Endothelial cell of umbilical vein (primary cell): ENCODE results near the gene ASTN1. TPM values are rescaled to one million over a fixed set of nuclear protein-coding genes. Genes with fewer than 3 reads are reported as not detected.

Experiments used
- BruUV-seq: library from RNA; stranded (reverse); fragments of 400-500 nt; replicated peaks from 2 replicates; lab custom pipeline; 2021; lab: Mats Ljungman, UMichigan
- CTCF ChIA-PET: fragments of 300-600, 350-600 bp; sonication (Branson Sonifier 250); formaldehyde crosslinking; loops from one replicate; lab custom pipeline; 2021; ENCODE audit warnings: antibody characterized with exemption, inconsistent platforms; lab: Charles Lee
- POLR2A ChIA-PET: fragments of 300-600, 350-600 bp; sonication (Branson Sonifier 250); formaldehyde crosslinking; loops from one replicate; lab custom pipeline; 2021; ENCODE audit warnings: antibody characterized with exemption, inconsistent platforms; lab: Charles Lee
- DNase-seq: peaks from one replicate; pipeline ENCODE4 v3.0.0-alpha.2; 2011; ENCODE audit warnings: low read depth, low spot score
- FAIRE-seq: peaks from 2 replicates; lab custom pipeline; 2011; peaks lifted over from hg19 to GRCh38; lab: Jason Lieb, UNC
- H2AFZ ChIP-seq: 2 replicates; pipeline ENCODE4 v1.6.0; 2012; ENCODE audit warnings: low read depth, low read length, control low read depth, inconsistent platforms
- H3K27ac ChIP-seq: 2 replicates; pipeline ENCODE4 v1.5.1; 2011; ENCODE audit warnings: low read depth, mild to moderate bottlenecking, control low read depth, low read length, moderate library complexity; ENCODE audit not compliant: insufficient read depth
- H3K27me3 ChIP-seq, 2 experiments: 2 replicates each; pipeline versions ENCODE4 v1.6.0 to v1.6.1; 2011; ENCODE audit warnings: low read length in 2 of 2, mixed read lengths in 1 of 2; ENCODE audit not compliant: control insufficient read depth in 2 of 2, insufficient read depth in 2 of 2
- H3K36me3 ChIP-seq, 2 experiments: 2 replicates in 1 of 2; 3 replicates in 1 of 2; pipeline ENCODE4 v1.5.1; 2011; ENCODE audit warnings: low read length in 2 of 2, mild to moderate bottlenecking in 1 of 2, moderate library complexity in 1 of 2; ENCODE audit not compliant: control insufficient read depth in 2 of 2, insufficient read depth in 2 of 2; ENCODE audit errors: extremely low read depth in 1 of 2
- H3K4me1 ChIP-seq: 3 replicates; pipeline ENCODE4 v1.5.1; 2011; ENCODE audit warnings: mild to moderate bottlenecking, low read length; ENCODE audit not compliant: control insufficient read depth, insufficient read depth; ENCODE audit errors: extremely low read depth
- H3K4me2 ChIP-seq: 2 replicates; pipeline ENCODE4 v1.6.1; 2011; ENCODE audit warnings: low read length, control low read depth, mixed read lengths; ENCODE audit not compliant: insufficient read depth
- H3K4me3 ChIP-seq, 3 experiments: fragments of 200-600 bp in 1 of 3; sonication (generic), shearing (Covaris generic) in 1 of 3; replicated peaks in 1 of 3; 2 replicates each; pipeline ENCODE4 v1.5.1; 2011 to 2016; ENCODE audit warnings: control low read depth in 3 of 3, low read length in 3 of 3, mild to moderate bottlenecking in 2 of 3, inconsistent platforms in 1 of 3, low read depth in 1 of 3, moderate library complexity in 1 of 3; ENCODE audit not compliant: insufficient read depth in 1 of 3
- H3K79me2 ChIP-seq: 2 replicates; pipeline ENCODE4 v1.6.0; 2012; ENCODE audit warnings: low read length, inconsistent platforms; ENCODE audit not compliant: control insufficient read depth, insufficient read depth
- H3K9ac ChIP-seq: replicated peaks from 2 replicates; pipeline ENCODE3; 2011; ENCODE audit warnings: low read length, control low read depth; ENCODE audit not compliant: insufficient read depth; ENCODE audit errors: extremely low read depth
- H3K9me1 ChIP-seq: replicated peaks from 3 replicates; pipeline ENCODE4 v1.6.0; 2011; ENCODE audit warnings: mild to moderate bottlenecking, low read length; ENCODE audit not compliant: control insufficient read depth, insufficient read depth; ENCODE audit errors: extremely low read depth
- H3K9me3 ChIP-seq: replicated peaks from 2 replicates; pipeline ENCODE4 v1.5.1; 2012; ENCODE audit warnings: low read length, inconsistent platforms; ENCODE audit not compliant: control insufficient read depth, insufficient read depth
- H4K20me1 ChIP-seq: replicated peaks from 2 replicates; pipeline ENCODE3; 2011; ENCODE audit warnings: mild to moderate bottlenecking, low read length; ENCODE audit not compliant: control insufficient read depth, insufficient read depth; ENCODE audit errors: extremely low read depth
- EZH2 ChIP-seq: IDR thresholded peaks from 2 replicates; pipeline ENCODE4 v1.6.1; 2012; ENCODE audit warnings: borderline replicate concordance, low read depth, mild to moderate bottlenecking, moderate library complexity, low read length, inconsistent platforms; ENCODE audit not compliant: severe bottlenecking
- FOS ChIP-seq: IDR thresholded peaks from 2 replicates; pipeline ENCODE4 v1.6.1; 2011; ENCODE audit warnings: mild to moderate bottlenecking, low read length, moderate library complexity, borderline replicate concordance; ENCODE audit not compliant: insufficient read depth
- GATA2 ChIP-seq: IDR thresholded peaks from 2 replicates; pipeline ENCODE4 v1.7.0; 2011; ENCODE audit warnings: low read depth, mild to moderate bottlenecking, moderate library complexity, mixed read lengths, low read length; ENCODE audit not compliant: insufficient read length, insufficient read depth
- JUN ChIP-seq: IDR thresholded peaks from 2 replicates; pipeline ENCODE4 v1.6.1; 2011; ENCODE audit warnings: borderline replicate concordance, low read depth; ENCODE audit not compliant: insufficient read length, insufficient read depth
- MYC ChIP-seq: IDR thresholded peaks from one replicate; pipeline ENCODE4 v1.6.1; 2011; ENCODE audit warnings: mild to moderate bottlenecking, low read depth, low read length
- POLR2A ChIP-seq: IDR thresholded peaks from 2 replicates; pipeline ENCODE4 v1.6.1; 2012; ENCODE audit warnings: low read depth, mild to moderate bottlenecking, control low read depth, low read length
- POLR2AphosphoS5 ChIP-seq: IDR thresholded peaks from 2 replicates; pipeline ENCODE4 v1.6.1; 2012; ENCODE audit warnings: low read depth, mild to moderate bottlenecking, control low read depth, low read length, moderate library complexity; ENCODE audit not compliant: insufficient read depth
- dilution Hi-C: fragments of 300-500 bp; cut with MboI; formaldehyde crosslinking; loops from one replicate; pipeline ENCODE4 v1.15.0; 2019; ENCODE audit warnings: low sequenced_read_pairs; ENCODE audit not compliant: extremely low pct_ligation_motif_present
- intact Hi-C: fragments of 100-400 bp; cut with micrococcal nuclease; formaldehyde crosslinking; loops from one replicate; pipeline ENCODE4 v1.10.0; 2022
- polyA plus RNA-seq, 4 experiments: library from polyadenylated mRNA; depleted of rRNA in 3 of 4; stranded (reverse) in 3 of 4; unstranded in 1 of 4; fragments of >200 nt; gene quantifications; 2 replicates each; pipeline versions ENCODE4 v1.2.1 to v1.2.3, GENCODE V29; 2011 to 2012; ENCODE audit warnings: missing spikeins in 1 of 4
- total RNA-seq: library from RNA; stranded (reverse); gene quantifications from 2 replicates; pipeline ENCODE4 v1.2.3, GENCODE V29; 2021
- TF ChIP-seq, protein P1 (sequence below): IDR thresholded peaks from 2 replicates; pipeline ENCODE4 v1.6.1; 2011; ENCODE audit not compliant: insufficient read depth, insufficient read length
- TF ChIP-seq, protein P2 (sequence below), 2 donors: IDR thresholded peaks; 1 replicate in 1 of 2; 2 replicates in 1 of 2; pipeline ENCODE4 v1.5.1; 2011; ENCODE audit warnings: low read length in 2 of 2, mild to moderate bottlenecking in 2 of 2, moderate library complexity in 2 of 2, control low read depth in 1 of 2, inconsistent platforms in 1 of 2, low read depth in 1 of 2; ENCODE audit not compliant: insufficient read depth in 1 of 2; ENCODE audit errors: extremely low read depth in 1 of 2

Gene ASTN1
- total and polyA plus RNA-seq, 2 donors (not counting 3 experiments of a cell fraction or from before 2014, with no cell fraction given), result 0.04 TPM; not detected in 1

DNA sequence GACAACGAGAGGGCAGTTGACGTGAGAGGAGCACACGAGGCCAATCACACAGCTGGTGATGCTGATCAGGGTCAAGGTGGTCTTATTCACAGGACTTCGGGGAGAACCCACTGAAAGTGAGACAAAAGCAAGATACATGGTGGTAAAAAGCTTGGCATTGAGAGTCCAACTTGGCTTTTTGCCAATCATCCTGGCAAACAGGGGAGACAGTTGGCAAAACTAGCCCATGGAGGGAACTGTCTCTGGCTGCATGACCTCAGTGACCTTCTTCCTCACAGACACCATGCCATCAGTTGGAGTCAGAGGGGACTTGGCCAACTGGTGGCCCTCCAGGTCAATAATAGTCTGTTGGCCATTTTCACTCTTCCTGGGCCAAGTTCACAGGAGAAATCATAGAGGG, 139.9 kb downstream of the ASTN1 start:
- intact Hi-C loops, result no loop called here
- Histone ChIP-seq H2AFZ (no peak overlapping the region), H3K4me1 (no peaks in the 10 kb centered on the region), H3K36me3 (no peaks in the 10 kb centered on the region), H3K9me1 (no peaks in the 10 kb centered on the region), H3K4me3 (no peak overlapping the region), H4K20me1 (no peaks in the 10 kb centered on the region), H3K9me3 (peaks cover 2% of the 10 kb centered on the region), H3K9ac (no peak overlapping the region), H3K27ac (no peak overlapping the region), H3K4me2 (no peak overlapping the region), H3K27me3 (no peaks in the 10 kb centered on the region), H3K79me2 (no peaks in the 10 kb centered on the region)
- no peak for FAIRE-seq
- no TSS peak for BruUV-seq
- dilution Hi-C loops, result no loop called here
- TF ChIP-seq FOS, result no peak
- TF ChIP-seq JUN, result no peak
- TF ChIP-seq MYC, result no peak
- no peak for TF ChIP-seq GATA2
- TF ChIP-seq, protein P1, sequence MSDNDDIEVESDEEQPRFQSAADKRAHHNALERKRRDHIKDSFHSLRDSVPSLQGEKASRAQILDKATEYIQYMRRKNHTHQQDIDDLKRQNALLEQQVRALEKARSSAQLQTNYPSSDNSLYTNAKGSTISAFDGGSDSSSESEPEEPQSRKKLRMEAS, result no peak
- TF ChIP-seq EZH2, result no peak
- TF ChIP-seq POLR2A, result no peak
- TF ChIP-seq, protein P2, sequence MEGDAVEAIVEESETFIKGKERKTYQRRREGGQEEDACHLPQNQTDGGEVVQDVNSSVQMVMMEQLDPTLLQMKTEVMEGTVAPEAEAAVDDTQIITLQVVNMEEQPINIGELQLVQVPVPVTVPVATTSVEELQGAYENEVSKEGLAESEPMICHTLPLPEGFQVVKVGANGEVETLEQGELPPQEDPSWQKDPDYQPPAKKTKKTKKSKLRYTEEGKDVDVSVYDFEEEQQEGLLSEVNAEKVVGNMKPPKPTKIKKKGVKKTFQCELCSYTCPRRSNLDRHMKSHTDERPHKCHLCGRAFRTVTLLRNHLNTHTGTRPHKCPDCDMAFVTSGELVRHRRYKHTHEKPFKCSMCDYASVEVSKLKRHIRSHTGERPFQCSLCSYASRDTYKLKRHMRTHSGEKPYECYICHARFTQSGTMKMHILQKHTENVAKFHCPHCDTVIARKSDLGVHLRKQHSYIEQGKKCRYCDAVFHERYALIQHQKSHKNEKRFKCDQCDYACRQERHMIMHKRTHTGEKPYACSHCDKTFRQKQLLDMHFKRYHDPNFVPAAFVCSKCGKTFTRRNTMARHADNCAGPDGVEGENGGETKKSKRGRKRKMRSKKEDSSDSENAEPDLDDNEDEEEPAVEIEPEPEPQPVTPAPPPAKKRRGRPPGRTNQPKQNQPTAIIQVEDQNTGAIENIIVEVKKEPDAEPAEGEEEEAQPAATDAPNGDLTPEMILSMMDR (IDR thresholded peaks at IDR 0.05; ENCODE audit: extremely low read depth in 1 of 2, insufficient read depth in 1 of 2, low read depth in 1 of 2, low read length in 2 of 2), result no peak
- TF ChIP-seq POLR2AphosphoS5, result no peak
- ChIA-PET CTCF (no interaction called here), POLR2A (no interaction called here)
- DNase-seq, result no peak
